Activated CD4-positive, alpha-beta memory T cell treated with anti-CD3 and anti-CD28 coated beads for 36 hours (primary cell): ENCODE data around the gene IRF8. TPM values are rescaled to one million over a fixed set of nuclear protein-coding genes. Genes with fewer than 3 reads are reported as not detected.

Experiments used
- CTCF ChIA-PET: fragments of 350-600 bp; sonication (Branson Sonifier 250); formaldehyde crosslinking; loops from one replicate; lab custom pipeline; 2021; ENCODE audit warnings: antibody characterized with exemption, inconsistent platforms; lab: Charles Lee
- POLR2A ChIA-PET: fragments of 350-600 bp; sonication (Branson Sonifier 250); formaldehyde crosslinking; loops from one replicate; lab custom pipeline; 2021; ENCODE audit warnings: antibody characterized with exemption; lab: Charles Lee
- DNase-seq: peaks from one replicate; pipeline ENCODE4 v3.0.0-alpha.2; 2020
- H3K27ac Mint-ChIP-seq: one replicate; pipeline ENCODE4 v1.8.0; 2021; ENCODE audit warnings: mixed read lengths
- H3K27me3 Mint-ChIP-seq: one replicate; pipeline ENCODE4 v1.8.0; 2021; ENCODE audit warnings: mixed read lengths
- H3K36me3 Mint-ChIP-seq: one replicate; pipeline ENCODE4 v1.8.0; 2021; ENCODE audit warnings: mixed read lengths
- H3K4me1 Mint-ChIP-seq: one replicate; pipeline ENCODE4 v1.8.0; 2021; ENCODE audit warnings: low read depth, mixed read lengths
- H3K4me3 Mint-ChIP-seq: one replicate; pipeline ENCODE4 v1.8.0; 2021; ENCODE audit warnings: mild to moderate bottlenecking, mixed read lengths
- H3K9me3 Mint-ChIP-seq: one replicate; pipeline ENCODE4 v1.8.0; 2021; ENCODE audit warnings: mixed read lengths
- intact Hi-C: fragments of 100-400 bp; cut with micrococcal nuclease; formaldehyde crosslinking; loops from one replicate; pipeline ENCODE4 v1.15.1; 2023
- total RNA-seq, 2 experiments: library from RNA; stranded (reverse); gene quantifications; one replicate each; pipeline ENCODE4 v1.2.3, GENCODE V29; 2021

IRF8 gene
- total RNA-seq, 2 experiments from 2014 or later: 41.7 to 43.1 TPM

- ChIA-PET POLR2A (no interaction called here), CTCF (no interaction called here)
- H3K36me3 Mint-ChIP-seq: peaks cover 55% of the 10 kb centered on the region
- H3K4me1 Mint-ChIP-seq: peaks cover 3% of the 10 kb centered on the region
- H3K27me3 Mint-ChIP-seq: no peaks in the 10 kb centered on the region
- no peaks in the 10 kb centered on the region for H3K9me3 Mint-ChIP-seq
- intact Hi-C loops: no loop called here
- DNase-seq: no peak
- H3K4me3 Mint-ChIP-seq: no peak overlapping the region
- H3K27ac Mint-ChIP-seq: no peak overlapping the region
These were observed 11.9 kb downstream of the IRF8 start for GRCh38 chr16:85910854-85911247.

- H3K27me3 Mint-ChIP-seq: no peaks in the 10 kb centered on the region
- ChIA-PET POLR2A (no interaction called here), CTCF (interaction anchor here (1.1 kb wide), 1 partner anchor 90 kb away, joined by 3 read pairs; no protein-coding TSS in a partner anchor)
- H3K4me1 Mint-ChIP-seq: no peaks in the 10 kb centered on the region
- peaks cover 51% of the 10 kb centered on the region for H3K36me3 Mint-ChIP-seq
- no peak for DNase-seq
- intact Hi-C loops: no loop called here
- H3K9me3 Mint-ChIP-seq: no peaks in the 10 kb centered on the region
- no peak overlapping the region for H3K27ac Mint-ChIP-seq
- no peak overlapping the region for H3K4me3 Mint-ChIP-seq
These were observed 12.4 kb downstream of the IRF8 start for GRCh38 chr16:85911251-85911930.

- Mint-ChIP-seq H3K27me3 (no peaks in the 10 kb centered on the region), H3K4me3 (no peak overlapping the region), H3K36me3 (peaks cover 47% of the 10 kb centered on the region), H3K27ac (no peak overlapping the region), H3K4me1 (peaks cover 1% of the 10 kb centered on the region), H3K9me3 (no peaks in the 10 kb centered on the region)
- DNase-seq: no peak
- ChIA-PET POLR2A (no interaction called here), CTCF (interaction anchor here (0.6 to 1.1 kb wide), 2 partner anchors 81 to 91 kb away, joined by 3 read pairs; no protein-coding TSS in a partner anchor)
- intact Hi-C loops: no loop called here
These were observed 13.4 kb downstream of the IRF8 start for GRCh38 chr16:85912211-85912974.

- Mint-ChIP-seq H3K4me1 (peaks cover 1% of the 10 kb centered on the region), H3K9me3 (no peaks in the 10 kb centered on the region), H3K36me3 (peaks cover 54% of the 10 kb centered on the region), H3K27me3 (no peaks in the 10 kb centered on the region), H3K27ac (no peak overlapping the region), H3K4me3 (no peak overlapping the region)
- ChIA-PET POLR2A (no interaction called here), CTCF (interaction anchor here (0.8 to 0.9 kb wide), 2 partner anchors 91 to 92 kb away, joined by 3 read pairs; no protein-coding TSS in a partner anchor)
- no peak for DNase-seq
- intact Hi-C loops: no loop called here
These were observed 14.2 kb downstream of the IRF8 start for GRCh38 chr16:85913141-85913601.

GRCh38 chr16:85913688-85914422 is 14.9 kb downstream of the IRF8 start:
- ChIA-PET CTCF (interaction anchor here (0.8 to 0.9 kb wide), 2 partner anchors 92 to 93 kb away, joined by 3 read pairs; no protein-coding TSS in a partner anchor), POLR2A (no interaction called here)
- no peaks in the 10 kb centered on the region for H3K27me3 Mint-ChIP-seq
- H3K4me3 Mint-ChIP-seq: no peak overlapping the region
- peaks cover 52% of the 10 kb centered on the region for H3K36me3 Mint-ChIP-seq
- no peak overlapping the region for H3K27ac Mint-ChIP-seq
- H3K9me3 Mint-ChIP-seq: no peaks in the 10 kb centered on the region
- intact Hi-C loops: no loop called here
- H3K4me1 Mint-ChIP-seq: peaks cover 1% of the 10 kb centered on the region
- DNase-seq: no peak

- CTCF ChIA-PET: no interaction called here
- no peak overlapping the region for H3K4me3 Mint-ChIP-seq
- H3K27me3 Mint-ChIP-seq: no peaks in the 10 kb centered on the region
- intact Hi-C loops: no loop called here
- POLR2A ChIA-PET: interaction anchor here (0.7 kb wide), 1 partner anchor 73 kb away, joined by 5 read pairs; no protein-coding TSS in a partner anchor
- no peaks in the 10 kb centered on the region for H3K9me3 Mint-ChIP-seq
- H3K36me3 Mint-ChIP-seq: peaks cover 53% of the 10 kb centered on the region
- no peak for DNase-seq
- H3K27ac Mint-ChIP-seq: no peak overlapping the region
- peaks cover 1% of the 10 kb centered on the region for H3K4me1 Mint-ChIP-seq
These were observed 15.4 kb downstream of the IRF8 start for GRCh38 chr16:85914423-85914794.

GRCh38 chr16:85915125-85915845 is 16.3 kb downstream of the IRF8 start:
- no peaks in the 10 kb centered on the region for H3K27me3 Mint-ChIP-seq
- no peaks in the 10 kb centered on the region for H3K9me3 Mint-ChIP-seq
- intact Hi-C loops: no loop called here
- no peak overlapping the region for H3K4me3 Mint-ChIP-seq
- POLR2A ChIA-PET: interaction anchor here (0.7 kb wide), 1 partner anchor 72 kb away, joined by 5 read pairs; no protein-coding TSS in a partner anchor
- H3K4me1 Mint-ChIP-seq: peaks cover 1% of the 10 kb centered on the region
- CTCF ChIA-PET: interaction anchor here (0.9 to 2.0 kb wide), 2 partner anchors 72 to 101 kb away, joined by 4 to 7 read pairs; no protein-coding TSS in a partner anchor
- H3K27ac Mint-ChIP-seq: no peak overlapping the region
- H3K36me3 Mint-ChIP-seq: peaks cover 55% of the 10 kb centered on the region
- DNase-seq: no peak

- H3K27me3 Mint-ChIP-seq: no peaks in the 10 kb centered on the region
- no peak overlapping the region for H3K4me3 Mint-ChIP-seq
- intact Hi-C loops: no loop called here
- H3K27ac Mint-ChIP-seq: peak overlapping the region; percentile 25
- CTCF ChIA-PET: interaction anchor here (2.0 kb wide), 1 partner anchor 71 kb away, joined by 7 read pairs; no protein-coding TSS in a partner anchor
- no peaks in the 10 kb centered on the region for H3K9me3 Mint-ChIP-seq
- H3K4me1 Mint-ChIP-seq: peaks cover 1% of the 10 kb centered on the region
- POLR2A ChIA-PET: interaction anchor here (1.2 kb wide), 1 partner anchor 14 kb away, joined by 4 read pairs; no protein-coding TSS in a partner anchor
- H3K36me3 Mint-ChIP-seq: peaks cover 57% of the 10 kb centered on the region
- DNase-seq: no peak
These were observed 17.4 kb downstream of the IRF8 start for GRCh38 chr16:85916141-85916890.

GRCh38 chr16:85917012-85917411 is 18.1 kb downstream of the IRF8 start:
- ChIA-PET CTCF (interaction anchor here (2.0 kb wide), 1 partner anchor 70 kb away, joined by 7 read pairs; no protein-coding TSS in a partner anchor), POLR2A (interaction anchor here (1.2 kb wide), 1 partner anchor 15 kb away, joined by 4 read pairs; no protein-coding TSS in a partner anchor)

GRCh38 chr16:85917959-85918358 is 19.0 kb downstream of the IRF8 start:
- ChIA-PET CTCF (no interaction called here), POLR2A (no interaction called here)
- Mint-ChIP-seq H3K36me3 (peaks cover 51% of the 10 kb centered on the region), H3K4me3 (no peak overlapping the region), H3K27me3 (no peaks in the 10 kb centered on the region), H3K4me1 (peaks cover 1% of the 10 kb centered on the region), H3K9me3 (no peaks in the 10 kb centered on the region), H3K27ac (no peak overlapping the region)
- intact Hi-C loops: no loop called here
- no peak for DNase-seq

More at GRCh38 chr16:85917012-85917411, 18.1 kb downstream of the IRF8 start:
- Mint-ChIP-seq H3K4me3 (no peak overlapping the region), H3K4me1 (peaks cover 1% of the 10 kb centered on the region), H3K9me3 (no peaks in the 10 kb centered on the region), H3K27ac (no peak overlapping the region), H3K27me3 (no peaks in the 10 kb centered on the region), H3K36me3 (peaks cover 55% of the 10 kb centered on the region)
- intact Hi-C loops: no loop called here
- no peak for DNase-seq
